HEK293 (cell line): ENCODE data around the gene GPRC5D.

Experiments used
- CTCF ChIA-PET: fragments of 350-600 bp; formaldehyde crosslinking; extraction: SDS; loops from one replicate; lab custom pipeline; 2021; ENCODE audit warnings: antibody characterized with exemption; lab: Yijun Ruan, JAX
- POLR2A ChIA-PET: fragments of 300-600 bp; formaldehyde crosslinking; extraction: SDS; loops from one replicate; lab custom pipeline; 2020; ENCODE audit warnings: antibody characterized with exemption, inconsistent platforms; lab: Yijun Ruan, JAX
- H3K27ac ChIP-seq: fragments of 200-500 bp; sonication (Bioruptor generic); 2 replicates; pipeline ENCODE4 v1.5.1; 2014; ENCODE audit warnings: low read depth, low read length, control low read depth, inconsistent platforms; ENCODE audit errors: extremely low read depth
- H3K36me3 ChIP-seq, 2 experiments: fragments of 200-500 bp in 1 of 2; sonication (Bioruptor generic) in 1 of 2; 1 replicate in 1 of 2; 2 replicates in 1 of 2; pipeline ENCODE4 v1.5.1; 2014 to 2017; ENCODE audit warnings: inconsistent platforms in 2 of 2, low read length in 2 of 2; ENCODE audit not compliant: control insufficient read depth in 2 of 2, insufficient read depth in 1 of 2
- H3K4me1 ChIP-seq: fragments of 200-500 bp; sonication (Bioruptor generic); 2 replicates; pipeline ENCODE4 v1.5.1; 2014; ENCODE audit warnings: mild to moderate bottlenecking, low read length, inconsistent platforms; ENCODE audit not compliant: control insufficient read depth, insufficient read depth
- H3K4me3 ChIP-seq: 2 replicates; pipeline ENCODE4 v1.5.1; 2011; ENCODE audit warnings: low read depth, mild to moderate bottlenecking, control low read depth, low read length, moderate library complexity
- H3K9me3 ChIP-seq: fragments of 200-500 bp; sonication (Bioruptor generic); 2 replicates; pipeline ENCODE4 v1.5.1; 2014; ENCODE audit warnings: low read depth, low read length, inconsistent platforms; ENCODE audit not compliant: control insufficient read depth, insufficient read depth
- AEBP2 ChIP-seq: fragments of 450-650 bp; formaldehyde crosslinking; IDR thresholded peaks from 2 replicates; pipeline ENCODE4 v1.5.1; 2016; ENCODE audit warnings: missing biosample characterization, missing genetic modification characterization, borderline replicate concordance
- GLIS1 ChIP-seq: fragments of 450-650 bp; formaldehyde crosslinking; IDR thresholded peaks from 2 replicates; pipeline ENCODE4 v1.5.1; 2016; ENCODE audit warnings: missing biosample characterization, missing genetic modification characterization
- PRDM2 ChIP-seq: fragments of 450-650 bp; formaldehyde crosslinking; IDR thresholded peaks from 2 replicates; pipeline ENCODE4 v1.5.1; 2016; ENCODE audit warnings: missing biosample characterization, missing genetic modification characterization, borderline replicate concordance
- REST ChIP-seq: fragments of 450-650 bp; formaldehyde crosslinking; IDR thresholded peaks from 2 replicates; pipeline ENCODE4 v1.5.1; 2016; ENCODE audit warnings: missing biosample characterization, missing genetic modification characterization
- SP3 ChIP-seq: fragments of 450-650 bp; formaldehyde crosslinking; IDR thresholded peaks from 2 replicates; pipeline ENCODE4 v1.5.1; 2016; ENCODE audit warnings: missing biosample characterization, missing genetic modification characterization
- SP7 ChIP-seq: fragments of 450-650 bp; formaldehyde crosslinking; IDR thresholded peaks from 2 replicates; pipeline ENCODE4 v1.5.1; 2016; ENCODE audit warnings: missing biosample characterization, missing genetic modification characterization
- WT1 ChIP-seq: fragments of 450-650 bp; formaldehyde crosslinking; IDR thresholded peaks from 2 replicates; pipeline ENCODE4 v1.5.1; 2016; ENCODE audit warnings: missing biosample characterization, missing genetic modification characterization
- ZBTB20 ChIP-seq: fragments of 450-650 bp; formaldehyde crosslinking; IDR thresholded peaks from 2 replicates; pipeline ENCODE4 v1.5.1; 2016; ENCODE audit warnings: missing biosample characterization, missing genetic modification characterization
- ZFP69B ChIP-seq: fragments of 450-650 bp; formaldehyde crosslinking; IDR thresholded peaks from 2 replicates; pipeline ENCODE4 v1.5.1; 2016; ENCODE audit warnings: missing biosample characterization, missing genetic modification characterization
- ZIC2 ChIP-seq: fragments of 450-650 bp; formaldehyde crosslinking; IDR thresholded peaks from 2 replicates; pipeline ENCODE4 v1.5.1; 2016; ENCODE audit warnings: missing biosample characterization, missing genetic modification characterization
- ZNF324 ChIP-seq: fragments of 450-650 bp; formaldehyde crosslinking; IDR thresholded peaks from 2 replicates; pipeline ENCODE4 v1.5.1; 2016; ENCODE audit warnings: missing biosample characterization, missing genetic modification characterization
- ZNF350 ChIP-seq: fragments of 450-650 bp; formaldehyde crosslinking; IDR thresholded peaks from 2 replicates; pipeline ENCODE4 v1.5.0; 2017; ENCODE audit warnings: missing biosample characterization, mild to moderate bottlenecking, missing genetic modification characterization
- ZNF394 ChIP-seq: fragments of 450-650 bp; formaldehyde crosslinking; IDR thresholded peaks from 2 replicates; pipeline ENCODE4 v1.5.1; 2016; ENCODE audit warnings: missing biosample characterization, missing genetic modification characterization, mild to moderate bottlenecking, moderate library complexity, borderline replicate concordance
- ZNF398 ChIP-seq: fragments of 450-650 bp; formaldehyde crosslinking; IDR thresholded peaks from 2 replicates; pipeline ENCODE4 v1.5.1; 2017; ENCODE audit warnings: missing biosample characterization, missing genetic modification characterization
- ZNF558 ChIP-seq: fragments of 450-650 bp; formaldehyde crosslinking; IDR thresholded peaks from 2 replicates; pipeline ENCODE4 v1.5.1; 2016; ENCODE audit warnings: missing biosample characterization, missing genetic modification characterization
- ZNF600 ChIP-seq: fragments of 450-650 bp; formaldehyde crosslinking; IDR thresholded peaks from 2 replicates; pipeline ENCODE4 v1.5.1; 2016; ENCODE audit warnings: missing biosample characterization, missing genetic modification characterization
- ZNF747 ChIP-seq: fragments of 450-650 bp; formaldehyde crosslinking; IDR thresholded peaks from 2 replicates; pipeline ENCODE4 v1.5.1; 2016; ENCODE audit warnings: missing biosample characterization, missing genetic modification characterization
- ZNF76 ChIP-seq: fragments of 450-650 bp; formaldehyde crosslinking; IDR thresholded peaks from 2 replicates; pipeline ENCODE4; 2016; ENCODE audit warnings: low read depth, missing biosample characterization, missing genetic modification characterization, borderline replicate concordance
- ZSCAN16 ChIP-seq: fragments of 450-650 bp; formaldehyde crosslinking; IDR thresholded peaks from 2 replicates; pipeline ENCODE4 v1.5.1; 2016; ENCODE audit warnings: missing biosample characterization, missing genetic modification characterization

GPRC5D gene

GRCh38 chr12:13000616-13000924 is 48.6 kb upstream of the GPRC5D start (continued):
- TF ChIP-seq ZNF76 (tag by site-specific recombination) (0 out of 2 replicates have a peak, but pooled peaks have one; percentile 0), ZBTB20 (tag by site-specific recombination) (peak; percentile 78), ZSCAN16 (tag by site-specific recombination) (0 out of 2 replicates have a peak, but pooled peaks have one; percentile 13), PRDM2 (no peak), ZNF398 (peak; percentile 18; the same call in 1 of the 2 replicates), ZNF394 (tag by site-specific recombination) (peak; percentile 70), AEBP2 (tag by site-specific recombination) (no peak), REST (tag by site-specific recombination) (peak; percentile 48; the same call in 1 of the 2 replicates)

GRCh38 chr12:12999959-13000615 is 48.1 kb upstream of the GPRC5D start, which contains the start of gene HEBP1:
Gene HEBP1, minus strand, starts transcription at chr12:13000265. Its CDS starts 151 bp downstream, at chr12:13000114.
- Histone ChIP-seq H3K9me3 (no peaks in the 10 kb centered on the region), H3K4me3 (peak within 1 kb of the TSS; percentile 74), H3K36me3 (no peaks in the 10 kb centered on the region), H3K27ac (peak within 1 kb of the TSS; percentile 82), H3K4me1 (peaks cover 6% of the 10 kb centered on the region)
- ChIA-PET POLR2A (no interaction called here), CTCF (interaction anchor here (0.7 to 0.9 kb wide), 2 partner anchors 13 to 14 kb away, joined by 3 read pairs; no protein-coding TSS in a partner anchor)
- no peak for TF ChIP-seq ZSCAN16 (tag by site-specific recombination)
- peak; percentile 99 for TF ChIP-seq SP3 (tag by site-specific recombination)
- peak; percentile 82 for TF ChIP-seq ZFP69B (tag by site-specific recombination)
- no peak for TF ChIP-seq GLIS1 (tag by site-specific recombination)
- TF ChIP-seq SP7 (tag by site-specific recombination) = peak; percentile 40; the same call in 1 of the 2 replicates
- 0 out of 2 replicates have a peak, but pooled peaks have one; percentile 4 for TF ChIP-seq ZNF398
- peak; percentile 61 for TF ChIP-seq ZNF600
- TF ChIP-seq ZNF324 = 0 out of 2 replicates have a peak, but pooled peaks have one; percentile 20
- TF ChIP-seq ZNF350 (tag by site-specific recombination) = no peak
- TF ChIP-seq ZIC2 (tag by site-specific recombination) = peak; percentile 26; the same call in 1 of the 2 replicates
- TF ChIP-seq WT1 = no peak
- no peak for TF ChIP-seq ZNF558 (tag by site-specific recombination)
- TF ChIP-seq ZNF747 (tag by site-specific recombination) = no peak
